NCI-H748 (cell line): ENCODE data around the gene DENND6B.
A peak's percentile ranks its signal among the peaks of the same experiment; 100 is the strongest.
"Not testable (repeated sequence)": the region's sequence is repeated elsewhere in the genome, so short reads cannot be mapped to it uniquely, and the experiment has no call there.

ENCODE experiments used
- DNase-seq: peaks from one replicate; lab custom pipeline; 2025; ENCODE audit not compliant: unreplicated experiment; lab: John Stamatoyannopoulos, UW

DENND6B gene, protein sequence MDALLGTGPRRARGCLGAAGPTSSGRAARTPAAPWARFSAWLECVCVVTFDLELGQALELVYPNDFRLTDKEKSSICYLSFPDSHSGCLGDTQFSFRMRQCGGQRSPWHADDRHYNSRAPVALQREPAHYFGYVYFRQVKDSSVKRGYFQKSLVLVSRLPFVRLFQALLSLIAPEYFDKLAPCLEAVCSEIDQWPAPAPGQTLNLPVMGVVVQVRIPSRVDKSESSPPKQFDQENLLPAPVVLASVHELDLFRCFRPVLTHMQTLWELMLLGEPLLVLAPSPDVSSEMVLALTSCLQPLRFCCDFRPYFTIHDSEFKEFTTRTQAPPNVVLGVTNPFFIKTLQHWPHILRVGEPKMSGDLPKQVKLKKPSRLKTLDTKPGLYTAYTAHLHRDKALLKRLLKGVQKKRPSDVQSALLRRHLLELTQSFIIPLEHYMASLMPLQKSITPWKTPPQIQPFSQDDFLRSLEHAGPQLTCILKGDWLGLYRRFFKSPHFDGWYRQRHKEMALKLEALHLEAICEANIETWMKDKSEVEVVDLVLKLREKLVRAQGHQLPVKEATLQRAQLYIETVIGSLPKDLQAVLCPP

DNA sequence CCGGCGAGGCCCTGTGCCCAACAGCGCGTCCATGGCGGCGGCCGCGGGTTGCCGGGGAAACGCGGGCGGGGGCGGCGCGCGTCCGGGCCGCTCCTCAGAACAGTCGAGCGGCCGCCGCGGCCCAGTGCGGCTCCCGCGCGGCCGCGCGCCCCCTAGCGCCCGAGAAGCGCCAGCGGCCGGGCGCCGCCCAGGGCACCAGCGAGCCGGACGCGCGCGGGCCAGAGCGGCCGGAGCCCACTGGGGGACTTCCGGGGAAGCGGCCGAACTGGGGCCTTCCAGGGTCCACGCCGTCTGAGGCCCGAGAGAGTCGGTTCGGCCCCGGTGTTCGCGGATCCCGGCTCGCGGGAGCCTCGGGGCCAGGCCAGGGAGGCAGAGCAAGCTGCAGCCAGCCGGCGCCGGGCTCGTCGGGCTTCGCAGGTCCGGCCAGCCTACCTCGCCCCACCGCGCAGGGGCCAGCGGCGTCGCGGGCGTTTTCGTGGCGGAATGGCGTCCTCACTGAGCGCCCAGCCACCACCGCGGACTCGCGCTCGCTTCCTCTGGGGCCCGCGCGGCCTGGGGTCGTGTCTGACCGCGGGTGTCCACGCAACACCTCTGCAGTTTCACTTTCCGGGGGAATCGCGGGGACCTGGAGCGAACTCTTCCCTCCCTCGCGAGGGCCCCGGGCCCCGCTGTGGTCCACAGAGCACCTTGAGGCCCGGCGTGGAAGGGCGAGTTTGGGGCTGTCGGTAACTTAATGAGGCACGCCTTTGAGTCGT, at the start of gene DENND6B:
Gene DENND6B (minus strand): TSS at position 57 of the 755 bp plus-strand sequence. CDS start 24 bp downstream, at position 33.
- DNase-seq = peak; percentile 89

DNA sequence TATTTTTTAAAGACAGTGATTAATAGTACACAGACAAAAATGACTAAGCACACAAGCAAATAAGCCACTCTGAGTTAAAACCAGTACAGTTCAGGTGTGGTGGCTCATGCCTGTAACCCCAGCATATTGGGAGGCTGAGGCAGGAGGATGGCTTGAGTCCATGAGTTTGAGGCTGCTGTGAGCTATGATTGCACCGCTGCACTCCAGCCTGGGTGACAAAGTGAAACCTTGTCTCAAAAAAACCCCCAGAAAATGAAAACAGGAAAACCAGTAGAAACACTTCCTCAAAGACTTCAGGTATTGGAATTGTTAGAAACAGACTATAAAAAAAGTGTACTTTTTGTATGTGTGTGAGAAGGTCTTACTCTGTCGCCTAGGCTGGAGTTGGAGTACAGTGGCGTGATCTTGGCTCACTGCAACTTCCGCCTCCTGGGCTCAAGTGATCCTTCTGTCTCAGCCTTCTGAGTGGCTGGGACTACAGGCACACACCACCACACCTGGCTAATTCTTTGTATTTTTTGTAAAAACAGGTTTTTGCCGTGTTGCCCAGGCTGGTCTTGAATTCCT, 49.4 kb upstream of the DENND6B start:
- no peak for DNase-seq

DNA sequence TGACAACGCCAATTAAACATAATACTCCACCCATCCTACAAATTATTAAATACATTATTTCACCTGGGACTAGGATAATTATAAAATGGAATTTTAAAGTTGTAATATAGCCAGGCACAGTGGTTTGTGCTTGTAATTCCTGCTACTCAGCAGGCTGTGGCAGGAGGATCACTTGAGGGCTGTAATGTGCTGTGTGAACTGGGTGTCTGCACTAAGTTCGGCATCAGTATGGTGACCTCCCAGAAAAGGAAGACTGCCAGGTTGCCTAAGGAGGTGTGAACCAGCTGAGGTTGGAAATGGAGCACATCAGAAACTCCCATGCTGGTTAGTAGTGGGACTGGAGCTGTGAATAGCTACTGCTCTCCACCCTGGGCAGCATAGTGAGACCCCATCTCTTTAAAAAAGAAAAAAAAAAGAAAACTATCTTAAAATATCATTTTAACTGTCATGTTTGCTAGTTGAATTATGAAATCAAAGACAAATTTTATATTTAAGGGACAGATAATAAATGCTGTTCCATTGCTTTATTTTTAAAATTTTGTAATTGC, 44.4 kb upstream of the DENND6B start:
- no peak for DNase-seq

DNA sequence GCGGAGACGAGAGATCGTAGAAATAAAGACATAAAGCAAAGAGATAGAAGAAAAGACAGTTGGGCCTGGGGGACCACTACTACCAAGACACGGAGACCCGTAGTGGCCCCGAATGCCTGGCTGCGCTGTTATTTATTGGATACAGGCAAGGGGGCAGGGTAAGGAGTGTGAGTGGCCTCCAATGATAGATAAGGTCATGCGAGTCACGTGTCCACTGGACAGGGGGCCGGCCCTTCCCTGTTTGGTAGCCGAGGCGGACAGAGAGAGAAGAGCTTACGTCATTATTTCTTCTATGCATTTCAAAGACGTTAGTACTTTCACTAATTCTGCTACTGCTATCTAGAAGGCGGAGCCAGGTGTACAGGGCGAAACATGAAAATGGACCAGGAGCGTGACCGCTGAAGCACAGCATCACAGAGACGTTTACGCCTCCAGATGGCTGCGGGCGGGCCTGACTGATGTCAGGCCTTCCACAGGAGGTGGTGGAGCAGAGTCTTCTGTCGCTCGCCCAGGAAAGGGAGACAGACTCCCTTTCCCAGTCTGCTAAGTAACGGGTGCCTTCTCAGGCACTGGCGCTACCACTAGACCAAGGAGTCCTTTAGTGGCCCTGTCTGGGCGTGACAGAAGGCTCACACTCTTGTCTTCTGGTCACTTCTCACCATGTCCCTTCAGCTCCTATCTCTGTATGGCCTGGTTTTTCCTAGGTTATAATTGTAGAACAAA, 41.1 kb upstream of the DENND6B start:
- DNase-seq = no peak

DNA sequence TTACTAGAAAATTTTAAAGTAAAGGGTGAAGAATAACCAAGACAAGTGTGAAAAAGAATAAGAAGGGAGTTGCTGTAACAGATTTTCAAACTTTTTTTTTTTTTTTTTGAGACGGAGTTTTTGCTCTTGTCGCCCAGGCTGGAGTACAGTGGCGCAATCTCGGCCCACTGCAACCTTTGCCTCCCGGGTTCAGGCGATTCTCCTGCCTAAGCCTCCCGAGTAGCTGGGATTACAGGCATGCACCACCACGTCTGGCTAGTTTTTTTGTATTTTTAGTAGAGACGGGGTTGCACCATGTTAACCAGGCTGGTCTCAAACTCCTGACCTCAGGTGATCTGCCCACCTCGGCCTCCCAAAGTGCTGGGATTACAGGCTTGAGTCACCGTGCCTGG, 37.0 kb upstream of the DENND6B start:
- DNase-seq = not testable (repeated sequence)

DNA sequence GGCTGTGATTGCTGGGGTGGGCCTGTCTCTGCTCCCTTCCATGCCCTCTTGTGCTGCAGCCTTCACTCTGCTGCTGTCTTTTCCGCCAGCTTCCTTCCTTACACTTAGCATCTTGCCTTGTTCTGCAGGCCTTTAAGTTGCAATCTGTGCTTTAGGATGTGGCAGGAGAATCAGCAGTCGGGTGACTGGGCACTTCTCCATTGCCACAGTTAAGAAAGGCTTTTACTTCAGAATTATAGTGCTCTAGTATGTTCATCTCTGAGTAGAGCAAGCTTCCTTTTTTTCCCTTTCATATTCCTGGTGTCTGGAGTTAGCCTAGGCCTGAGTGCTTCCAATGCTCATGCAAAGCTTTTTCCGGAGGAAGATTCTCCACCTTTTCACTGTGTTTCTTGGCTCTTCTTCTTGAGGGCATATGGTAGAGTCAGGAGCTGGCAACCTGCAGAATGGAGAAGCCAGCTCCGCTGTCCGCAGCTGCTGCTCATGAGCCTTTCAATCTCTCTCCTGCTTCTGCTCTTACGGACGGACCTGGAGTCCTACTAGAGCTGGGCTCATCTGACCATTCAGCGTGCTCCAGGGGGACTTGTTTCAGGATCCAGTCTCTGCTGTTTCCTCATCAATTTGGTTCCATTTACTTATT, 36.5 kb upstream of the DENND6B start:
- no peak for DNase-seq

DNA sequence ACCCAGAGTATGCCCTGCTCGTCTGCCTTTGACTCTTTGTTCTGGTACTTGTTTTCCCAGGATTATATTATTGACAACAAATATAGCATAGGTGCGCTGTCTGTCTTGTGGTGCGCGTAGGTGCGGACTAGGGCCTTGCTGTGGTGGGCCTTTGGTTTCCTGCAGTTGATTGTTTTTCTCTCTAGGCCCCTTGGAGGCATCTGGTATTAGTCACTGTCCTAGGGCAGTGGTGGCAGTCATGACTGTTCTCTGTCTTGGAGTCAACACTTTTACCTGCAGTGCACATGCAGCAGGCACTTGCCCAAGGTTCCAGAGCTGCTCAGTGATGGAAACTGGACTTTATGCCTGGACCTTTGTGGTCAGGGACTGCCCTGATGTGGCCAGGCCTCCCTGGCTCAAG, 34.9 kb upstream of the DENND6B start:
- no peak for DNase-seq

DNA sequence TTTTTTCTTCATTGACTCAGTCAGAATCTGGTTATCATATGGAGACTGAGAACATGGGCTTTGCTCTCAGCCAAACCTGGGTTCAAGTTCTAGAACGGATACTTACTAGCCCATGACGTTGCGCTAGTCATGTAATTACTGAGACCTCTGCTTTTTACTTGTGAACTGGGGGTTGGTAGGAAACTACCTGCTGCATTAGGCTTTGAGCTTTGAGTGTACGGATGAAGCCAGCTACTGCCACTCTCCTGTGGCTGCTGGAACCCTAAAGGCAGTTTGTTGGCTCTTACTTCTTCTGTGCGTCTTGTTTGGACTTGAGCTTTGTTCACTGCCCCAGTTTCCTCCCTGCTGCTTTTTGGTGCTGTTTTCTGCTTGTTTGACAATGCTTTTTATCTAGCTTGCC, 34.4 kb upstream of the DENND6B start:
- DNase-seq = no peak

DNA sequence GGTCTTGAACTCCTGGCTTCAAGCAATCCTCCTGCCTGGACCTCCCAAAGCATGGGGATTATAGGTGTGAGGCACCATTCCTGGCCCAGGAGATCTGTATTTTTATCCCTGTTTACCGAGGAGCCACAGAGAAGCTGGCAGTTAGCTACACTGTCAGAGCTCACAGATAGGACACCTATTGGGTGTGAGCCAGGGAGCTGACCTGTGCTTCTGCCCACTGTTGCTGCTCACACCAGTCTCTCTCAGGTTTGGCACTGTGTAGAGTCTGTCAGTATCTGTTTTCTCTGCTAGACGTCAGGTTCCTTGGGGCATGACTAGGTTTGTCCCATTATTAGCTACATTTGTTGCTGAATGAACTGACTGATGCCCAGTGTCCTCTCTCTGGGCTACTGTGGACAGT, 33.8 kb upstream of the DENND6B start:
- no peak for DNase-seq

DNA sequence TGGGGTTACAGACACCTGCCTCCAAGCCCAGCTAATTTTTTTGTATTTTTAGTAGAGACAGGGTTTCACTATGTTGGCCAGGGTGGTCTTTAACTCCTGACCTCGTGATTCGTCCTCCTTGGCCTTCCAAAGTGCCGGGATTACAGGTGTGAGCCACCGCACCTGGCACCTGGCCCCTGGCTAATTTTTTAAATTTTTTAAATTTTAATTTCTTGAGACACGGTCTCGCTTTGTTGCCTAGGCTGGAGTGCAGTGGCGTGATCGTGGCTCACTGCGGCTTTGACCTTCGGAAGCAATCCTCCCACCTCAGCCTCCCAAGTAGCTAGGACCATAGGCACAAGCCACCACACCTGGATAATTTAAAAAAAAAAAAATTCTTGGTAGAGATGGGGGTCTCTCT, 30.9 kb upstream of the DENND6B start:
- no peak for DNase-seq

DNA sequence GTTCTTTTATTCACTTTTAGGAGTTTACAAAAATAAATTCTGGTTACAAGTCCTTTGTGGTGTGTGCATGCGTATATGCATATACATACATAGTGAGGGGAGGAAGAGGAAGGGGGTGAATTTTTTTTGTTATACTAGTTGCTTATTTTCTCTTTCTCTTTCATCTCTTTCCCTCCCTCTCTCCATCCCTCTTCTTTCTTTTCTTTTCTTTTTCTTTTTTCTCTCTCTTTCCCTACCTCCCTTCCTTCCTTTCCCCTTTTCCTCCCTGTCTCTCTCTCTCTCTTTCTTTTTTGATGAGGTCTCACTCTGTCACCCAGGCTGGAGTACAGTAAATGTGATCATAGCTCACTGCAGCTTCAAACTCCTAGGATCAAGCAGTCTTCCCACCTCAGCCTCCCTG, 30.4 kb upstream of the DENND6B start:
- no peak for DNase-seq

DNA sequence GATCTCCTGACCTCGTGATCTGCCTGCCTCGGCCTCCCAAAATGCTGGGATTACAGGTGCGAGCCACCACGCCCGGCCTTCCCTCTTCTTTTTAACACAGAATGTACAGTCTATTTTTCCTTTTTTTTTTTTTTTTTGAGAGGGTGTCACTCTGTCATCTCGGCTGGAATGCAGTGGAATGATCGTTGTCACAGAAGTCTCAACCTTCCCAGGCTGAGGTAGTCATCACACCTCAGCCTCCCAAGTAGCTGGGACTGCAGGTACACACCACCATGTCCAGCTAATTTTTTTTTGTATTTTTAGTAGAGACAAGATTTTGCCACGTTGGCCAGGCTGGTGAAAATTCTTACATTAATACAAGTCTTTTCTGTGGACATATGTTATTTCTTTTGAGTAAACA, 29.4 kb upstream of the DENND6B start:
- DNase-seq = no peak

DNA sequence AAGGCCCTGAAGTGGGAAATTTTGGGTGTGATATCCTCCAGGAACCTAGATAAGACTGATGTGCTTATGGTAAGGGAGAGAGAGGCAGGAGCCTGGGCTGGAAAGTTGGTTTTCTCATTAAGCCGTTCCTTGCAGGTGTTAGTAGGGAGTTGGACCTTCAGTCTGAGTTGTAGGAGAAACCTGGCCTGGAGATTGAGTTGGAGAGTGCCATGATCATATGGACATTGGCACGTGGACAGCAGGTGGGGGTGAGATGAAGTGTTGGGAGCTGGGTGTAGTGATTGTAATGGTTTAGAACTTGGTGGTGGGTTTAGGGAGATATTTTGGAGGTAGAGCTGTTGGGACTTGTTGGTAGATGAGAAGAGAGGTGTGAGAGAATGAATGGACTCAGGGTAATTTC, 21.2 kb upstream of the DENND6B start:
- DNase-seq = no peak

DNA sequence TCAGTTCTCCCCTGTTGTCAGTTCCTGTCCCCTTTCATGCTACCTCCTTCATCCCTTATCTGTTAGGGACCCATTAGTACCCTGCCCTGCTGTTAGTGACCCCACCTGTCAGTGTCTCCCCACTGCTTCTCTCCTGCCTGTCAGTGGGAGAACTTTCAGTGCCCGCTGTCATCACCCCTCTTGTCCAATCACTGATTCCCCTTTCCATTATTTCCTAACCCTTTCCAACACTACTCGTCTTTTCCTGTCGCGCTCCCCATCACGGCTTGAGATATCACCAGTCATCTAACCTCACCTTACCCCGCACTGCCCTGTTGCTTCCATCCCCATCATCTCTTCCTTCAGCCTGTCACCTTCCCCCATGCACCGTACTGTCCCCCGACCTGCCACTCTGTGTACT, 20.3 kb upstream of the DENND6B start:
- no peak for DNase-seq

DNA sequence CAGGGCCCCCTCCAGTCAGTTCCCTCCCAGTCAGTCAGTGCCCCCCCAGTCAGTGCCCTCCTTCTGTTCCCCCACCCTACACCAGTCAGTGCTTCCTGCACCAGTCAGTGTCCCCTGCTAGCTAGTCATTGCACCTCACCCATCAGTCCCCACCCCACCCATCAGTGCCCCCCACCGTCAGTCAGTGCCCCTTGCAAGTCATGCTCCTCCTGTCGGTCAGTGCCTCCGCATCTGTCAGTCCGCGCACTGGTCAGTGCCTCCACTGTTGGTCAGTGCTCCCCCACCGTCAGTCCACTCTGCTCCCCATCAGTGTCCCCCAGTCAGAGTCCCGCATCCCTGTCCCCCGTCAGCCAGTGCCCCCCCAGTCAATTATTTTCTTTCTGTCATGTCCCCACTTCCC, 19.7 kb upstream of the DENND6B start:
- DNase-seq = no peak

DNA sequence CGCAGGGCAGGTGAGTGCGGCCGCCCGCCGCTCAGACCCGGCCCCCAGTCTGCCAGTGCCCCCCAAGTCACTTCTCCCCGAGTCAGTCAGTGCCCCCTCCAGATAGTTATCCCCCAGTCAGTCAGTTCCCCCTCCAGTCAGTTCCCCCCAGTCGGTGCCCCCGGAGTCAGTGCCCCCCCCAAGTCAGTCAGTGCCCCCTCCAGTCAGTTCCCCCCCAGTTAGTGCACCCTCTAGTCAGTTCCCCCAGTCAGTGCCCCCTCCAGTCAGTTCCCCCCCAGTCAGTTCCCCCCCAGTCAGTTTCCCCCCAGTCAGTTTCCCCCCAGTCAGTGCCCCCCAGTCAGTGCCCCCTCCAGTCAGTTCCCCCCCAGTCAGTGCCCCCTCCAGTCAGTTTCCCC, 16.7 kb upstream of the DENND6B start:
- DNase-seq = no peak

DNA sequence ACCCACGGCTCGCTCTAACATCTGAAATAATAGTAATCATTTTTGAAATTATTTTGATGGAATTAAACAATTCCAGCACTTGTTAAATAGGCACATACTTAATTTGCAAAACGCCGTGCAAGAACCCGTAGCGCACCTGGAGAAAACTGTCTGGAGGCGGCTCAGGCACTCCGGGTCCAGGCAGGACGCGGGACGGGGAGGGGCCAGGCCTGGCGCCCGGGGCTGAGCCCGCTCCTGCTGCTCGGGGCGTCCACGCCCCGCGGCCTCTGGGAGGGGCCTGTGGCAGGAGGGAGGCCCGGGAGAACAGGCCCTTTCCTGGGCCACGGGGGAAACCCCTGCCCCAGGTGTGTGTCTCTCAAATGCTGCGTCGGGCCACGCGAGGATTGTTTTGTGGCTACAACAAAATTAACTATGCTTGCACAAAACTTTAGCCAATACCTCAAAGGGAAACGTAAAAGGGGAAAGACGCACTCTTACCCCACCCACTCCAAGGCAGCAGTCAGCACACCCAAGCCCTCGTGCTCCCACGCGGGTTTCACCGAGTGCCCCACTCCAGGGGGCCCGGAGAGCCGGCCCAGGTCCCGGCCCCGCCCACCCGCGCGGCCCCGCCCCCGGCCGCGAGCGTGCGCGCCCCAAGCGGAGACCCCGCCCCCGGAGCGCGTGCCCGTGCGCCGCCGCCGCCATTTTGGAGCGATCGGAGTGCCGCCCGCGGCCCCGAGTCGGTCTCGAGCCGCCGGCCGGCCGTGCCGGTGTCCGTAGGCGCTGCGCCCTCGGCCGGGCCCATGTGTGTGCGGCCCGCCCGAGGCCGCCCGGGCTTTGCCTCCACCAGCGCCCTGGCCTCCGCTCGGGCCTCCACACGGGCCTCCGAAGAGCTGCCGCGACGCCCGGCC, 16.1 kb upstream of the DENND6B start, which contains the start of gene PPP6R2:
Gene PPP6R2 (plus strand): TSS at position 677 of the 890 bp plus-strand sequence. CDS start 50,582 bp downstream, outside the sequence.
- DNase-seq = peak; percentile 78

DNA sequence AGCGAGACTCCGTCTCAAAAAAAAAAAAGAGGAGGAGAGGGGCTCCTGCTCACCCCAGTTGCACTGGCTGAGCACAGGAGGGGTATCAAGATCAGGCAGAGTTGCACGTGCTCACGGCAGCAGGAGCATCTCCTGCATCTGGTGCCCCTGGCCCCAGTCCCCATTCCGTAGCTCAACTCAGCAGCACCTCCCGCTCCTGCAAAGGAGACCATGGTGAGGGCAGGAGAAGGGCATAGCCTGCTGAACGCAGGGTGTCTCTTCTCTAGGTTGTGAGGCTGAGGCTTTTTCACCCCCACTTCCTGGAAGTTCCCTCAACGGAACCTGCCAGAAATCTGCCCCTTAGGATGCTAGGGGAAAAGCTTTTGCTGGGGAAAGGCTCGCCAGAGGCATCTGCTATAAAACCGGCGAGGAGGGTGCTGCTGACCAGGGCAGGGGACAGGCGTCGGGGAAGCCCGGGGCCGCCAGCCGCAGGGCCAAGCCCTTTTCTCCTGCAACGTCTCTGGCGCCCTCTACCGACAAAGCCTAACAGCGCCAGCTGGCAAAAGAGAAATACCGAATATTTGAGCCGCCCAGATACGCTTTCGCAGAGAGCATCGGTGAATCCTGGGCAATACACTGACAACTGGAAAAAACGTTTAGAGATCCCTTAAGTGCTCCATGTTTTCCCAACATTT, 15.3 kb upstream of the DENND6B start:
- DNase-seq = peak; percentile 93
